AG04450 (cell line): ENCODE results near the gene MAN1B1. TPM values are rescaled to one million over a fixed set of nuclear protein-coding genes. Genes with fewer than 3 reads are reported as not detected.
"Not testable (repeated sequence)": the region's sequence is repeated elsewhere in the genome, so short reads cannot be mapped to it uniquely, and the experiment has no call there.

Experiments
- CTCF ChIA-PET: fragments of 300-600, 350-600 bp; formaldehyde crosslinking; extraction: SDS; loops from one replicate; lab custom pipeline; 2022; ENCODE audit warnings: antibody characterized with exemption, inconsistent platforms; lab: Charles Lee
- POLR2A ChIA-PET: fragments of 350-600 bp; formaldehyde crosslinking; extraction: SDS; loops from one replicate; lab custom pipeline; 2021; ENCODE audit warnings: antibody characterized with exemption, inconsistent platforms; lab: Yijun Ruan, JAX
- DNase-seq: peaks from one replicate; pipeline ENCODE4 v3.0.0-alpha.2; 2011; ENCODE audit warnings: low read depth, low spot score
- H3K27ac ChIP-seq: one replicate; pipeline ENCODE4 v1.5.1; 2012; ENCODE audit warnings: low read depth, low read length, control low read depth
- H3K27me3 ChIP-seq: one replicate; pipeline ENCODE4 v1.6.0; 2012; ENCODE audit warnings: low read length; ENCODE audit not compliant: control insufficient read depth, insufficient read depth
- H3K4me3 ChIP-seq: 2 replicates; pipeline ENCODE4 v1.5.1; 2011; ENCODE audit warnings: mild to moderate bottlenecking, low read depth, low read length, control low read depth
- H3K9me3 ChIP-seq: 2 replicates; pipeline ENCODE4 v1.5.1; 2012; ENCODE audit warnings: low read length; ENCODE audit not compliant: control insufficient read depth, insufficient read depth
- polyA plus RNA-seq: library from polyadenylated mRNA; depleted of rRNA; stranded (reverse); fragments of >200 nt; gene quantifications from 2 replicates; pipeline ENCODE4 v1.2.3, GENCODE V29; 2011
- TF ChIP-seq, protein P1 (sequence below): IDR thresholded peaks from 2 replicates; pipeline ENCODE4 v1.5.1; 2011; ENCODE audit warnings: low read depth, low read length, control low read depth, inconsistent platforms

MAN1B1 gene
- polyA plus RNA-seq, 1 experiment: 40.8 TPM

DNA sequence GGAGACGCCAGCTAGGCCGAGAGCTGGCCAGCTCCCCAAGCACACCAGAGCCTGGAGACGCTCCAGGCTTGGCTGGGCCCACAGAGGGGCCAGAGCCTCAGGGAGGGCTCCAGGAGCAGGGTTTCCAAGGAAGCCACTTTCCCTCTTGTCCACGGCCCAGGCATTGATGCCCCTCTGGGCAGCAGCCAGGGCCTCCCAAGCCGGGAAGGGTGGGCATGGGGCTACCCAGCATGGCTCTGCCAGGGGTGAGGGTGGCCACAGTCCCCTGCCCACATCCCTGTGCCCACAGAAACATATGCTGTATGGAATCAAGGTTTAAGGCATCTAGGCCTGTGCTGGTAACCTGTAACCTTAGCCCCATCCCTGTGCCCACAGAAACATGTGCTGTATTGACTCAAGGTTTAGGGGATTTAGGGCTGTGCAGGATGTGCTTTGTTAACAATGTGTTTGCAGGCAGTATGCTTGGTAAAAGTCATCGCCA, 29.3 kb downstream of the MAN1B1 start:
- no peak overlapping the region for H3K4me3 ChIP-seq
- TF ChIP-seq, protein P1, sequence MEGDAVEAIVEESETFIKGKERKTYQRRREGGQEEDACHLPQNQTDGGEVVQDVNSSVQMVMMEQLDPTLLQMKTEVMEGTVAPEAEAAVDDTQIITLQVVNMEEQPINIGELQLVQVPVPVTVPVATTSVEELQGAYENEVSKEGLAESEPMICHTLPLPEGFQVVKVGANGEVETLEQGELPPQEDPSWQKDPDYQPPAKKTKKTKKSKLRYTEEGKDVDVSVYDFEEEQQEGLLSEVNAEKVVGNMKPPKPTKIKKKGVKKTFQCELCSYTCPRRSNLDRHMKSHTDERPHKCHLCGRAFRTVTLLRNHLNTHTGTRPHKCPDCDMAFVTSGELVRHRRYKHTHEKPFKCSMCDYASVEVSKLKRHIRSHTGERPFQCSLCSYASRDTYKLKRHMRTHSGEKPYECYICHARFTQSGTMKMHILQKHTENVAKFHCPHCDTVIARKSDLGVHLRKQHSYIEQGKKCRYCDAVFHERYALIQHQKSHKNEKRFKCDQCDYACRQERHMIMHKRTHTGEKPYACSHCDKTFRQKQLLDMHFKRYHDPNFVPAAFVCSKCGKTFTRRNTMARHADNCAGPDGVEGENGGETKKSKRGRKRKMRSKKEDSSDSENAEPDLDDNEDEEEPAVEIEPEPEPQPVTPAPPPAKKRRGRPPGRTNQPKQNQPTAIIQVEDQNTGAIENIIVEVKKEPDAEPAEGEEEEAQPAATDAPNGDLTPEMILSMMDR: no peak
- ChIA-PET CTCF (interaction anchor here (1.1 kb wide), 1 partner anchor 120 kb away, joined by 4 read pairs; no protein-coding TSS in a partner anchor), POLR2A (interaction anchor here (0.5 to 0.6 kb wide), 2 partner anchors 13 to 92 kb away, joined by 3 to 6 read pairs; no protein-coding TSS in a partner anchor)
- H3K27ac ChIP-seq: no peak overlapping the region
- DNase-seq: no peak
- H3K9me3 ChIP-seq: no peaks in the 10 kb centered on the region; the same call in 1 of the 2 replicates
- H3K27me3 ChIP-seq: no peaks in the 10 kb centered on the region

DNA sequence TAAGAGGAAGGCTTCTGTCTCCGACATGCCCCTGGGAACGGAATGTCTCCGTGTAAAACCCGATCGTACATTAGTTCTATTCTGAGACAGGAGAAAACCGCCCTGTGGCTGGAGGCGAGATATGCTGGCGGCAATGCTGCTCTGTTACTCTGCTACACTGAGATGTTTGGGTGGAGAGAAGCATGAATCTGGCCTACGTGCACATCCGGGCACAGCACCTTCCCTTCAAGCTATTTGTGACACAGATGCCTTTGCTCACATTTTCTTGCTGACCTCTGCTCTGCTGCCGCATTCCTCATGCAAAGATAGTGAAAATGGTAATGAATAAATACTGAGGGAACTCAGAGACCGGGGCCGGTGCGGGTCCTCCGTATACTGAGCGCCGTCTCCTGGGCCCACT, 29.9 kb downstream of the MAN1B1 start:
- CTCF ChIA-PET: no interaction called here
- POLR2A ChIA-PET: interaction anchor here (0.6 kb wide), 1 partner anchor 13 kb away, joined by 3 read pairs; no protein-coding TSS in a partner anchor
- no peaks in the 10 kb centered on the region for H3K27me3 ChIP-seq
- H3K4me3 ChIP-seq: no peak overlapping the region
- TF ChIP-seq, protein P1: no peak
- no peak overlapping the region for H3K27ac ChIP-seq
- H3K9me3 ChIP-seq: no peaks in the 10 kb centered on the region; the same call in 1 of the 2 replicates
- DNase-seq: no peak

DNA sequence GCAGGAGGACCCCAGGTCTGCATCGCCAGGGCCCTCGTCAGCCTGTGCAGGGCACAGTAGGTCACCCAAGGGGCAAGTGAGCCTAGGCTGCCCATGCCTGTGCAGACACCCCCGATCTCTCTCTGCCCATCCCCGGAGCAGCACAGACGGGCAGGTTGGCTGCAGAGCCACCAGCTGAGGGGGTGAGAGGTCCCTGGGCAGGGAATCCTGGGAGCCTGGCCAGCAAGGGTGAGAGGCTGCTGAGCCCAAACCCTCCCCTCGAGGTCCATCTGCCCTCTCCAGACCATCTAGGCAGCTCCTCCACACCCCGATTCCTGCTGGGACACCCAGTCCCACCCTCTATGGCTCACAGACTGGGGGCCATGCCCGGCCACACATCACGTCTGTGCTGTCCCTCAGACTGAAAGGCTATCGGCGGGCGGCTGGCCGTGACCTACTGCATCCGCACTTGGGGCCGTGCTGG, 30.5 kb downstream of the MAN1B1 start:
- POLR2A ChIA-PET: no interaction called here
- CTCF ChIA-PET: interaction anchor here (1.5 kb wide), 1 partner anchor 119 kb away, joined by 3 read pairs; no protein-coding TSS in a partner anchor
- H3K4me3 ChIP-seq: no peak overlapping the region

DNA sequence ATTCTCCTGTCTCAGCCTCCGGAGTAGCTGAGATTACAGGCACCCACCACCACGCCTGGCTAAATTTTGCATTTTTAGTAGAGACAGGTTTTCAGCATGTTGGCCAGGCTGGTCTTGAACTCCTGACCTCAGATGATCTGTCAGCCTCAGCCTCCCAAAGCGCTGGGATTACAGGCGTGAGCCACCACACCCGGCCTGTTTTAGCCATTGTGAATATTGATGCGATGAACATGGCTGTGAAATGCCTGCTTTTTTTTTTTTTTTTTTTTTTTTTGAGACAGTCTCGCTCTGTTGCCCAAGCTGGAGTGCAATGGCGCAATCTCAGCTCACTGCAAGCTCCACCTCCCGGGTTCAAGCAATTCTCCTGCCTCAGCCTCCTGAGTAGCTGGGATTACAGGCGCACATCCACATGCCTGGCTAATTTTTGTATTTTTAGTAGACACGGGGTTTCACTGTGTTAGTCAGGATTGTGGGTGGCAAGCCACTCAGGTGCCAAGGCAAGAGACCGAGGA, 31.4 kb downstream of the MAN1B1 start:
- H3K9me3 ChIP-seq, H3K4me3 ChIP-seq, POLR2A ChIA-PET, H3K27me3 ChIP-seq, H3K27ac ChIP-seq, DNase-seq: not testable (repeated sequence)
- CTCF ChIA-PET: interaction anchor here (0.6 to 1.5 kb wide), 4 partner anchors 9 to 166 kb away, joined by 3 to 4 read pairs (median 4); partner anchors contain the start of gene RNF224

More for the DNA sequence above, 30.5 kb downstream of the MAN1B1 start:
- TF ChIP-seq, protein P1: no peak
- Histone ChIP-seq H3K27ac (no peak overlapping the region), H3K27me3 (no peaks in the 10 kb centered on the region), H3K9me3 (no peaks in the 10 kb centered on the region; the same call in 1 of the 2 replicates)
- DNase-seq: no peak

DNA sequence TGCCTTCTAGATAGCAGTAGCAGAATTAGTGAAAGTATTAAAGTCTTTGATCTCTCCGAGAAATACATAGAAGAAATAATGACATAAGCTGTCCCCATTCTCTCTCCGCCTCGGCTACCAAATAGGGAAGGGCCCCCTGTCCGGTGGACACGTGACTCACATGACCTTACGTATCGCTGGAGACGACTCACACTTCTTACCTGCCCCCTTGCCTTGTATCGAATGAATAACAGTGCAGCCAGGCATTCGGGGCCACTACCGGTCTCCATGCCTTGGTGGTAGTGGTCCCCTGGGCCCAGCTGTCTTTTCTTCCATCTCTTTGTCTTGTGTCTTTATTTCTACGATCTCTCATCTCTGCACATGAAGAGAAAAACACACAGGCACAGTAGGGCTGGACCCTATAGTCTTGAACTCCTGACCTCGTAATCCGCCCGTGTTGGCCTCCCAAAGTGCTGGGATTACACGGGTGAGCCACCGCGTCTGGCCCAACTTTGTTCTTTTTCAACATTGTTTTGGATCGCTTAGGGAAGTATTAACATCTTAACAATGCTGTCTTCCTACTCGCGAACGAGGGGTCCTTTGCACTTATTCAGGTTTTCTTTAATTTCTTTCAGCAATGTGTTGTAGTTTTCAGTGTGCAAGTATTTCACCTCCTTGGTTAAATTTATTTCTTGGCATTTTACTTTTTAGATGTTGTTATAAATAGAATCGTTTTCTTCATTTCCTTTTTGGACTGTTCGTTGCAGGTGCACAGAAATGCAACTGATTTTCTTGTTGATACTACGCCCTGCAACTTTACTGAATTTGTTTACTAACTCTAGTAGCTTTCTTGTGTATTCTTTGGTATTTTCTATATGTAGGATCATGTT, 35.4 kb downstream of the MAN1B1 start:
- not testable (repeated sequence) for H3K27ac ChIP-seq, H3K4me3 ChIP-seq, H3K9me3 ChIP-seq, DNase-seq, H3K27me3 ChIP-seq
- CTCF ChIA-PET: interaction anchor here (0.6 to 1.2 kb wide), 2 partner anchors 58 to 105 kb away, joined by 4 to 9 read pairs; partner anchors contain the start of gene RNF224
- POLR2A ChIA-PET: interaction anchor here (0.7 kb wide), 1 partner anchor 101 kb away, joined by 19 read pairs; no protein-coding TSS in a partner anchor

DNA sequence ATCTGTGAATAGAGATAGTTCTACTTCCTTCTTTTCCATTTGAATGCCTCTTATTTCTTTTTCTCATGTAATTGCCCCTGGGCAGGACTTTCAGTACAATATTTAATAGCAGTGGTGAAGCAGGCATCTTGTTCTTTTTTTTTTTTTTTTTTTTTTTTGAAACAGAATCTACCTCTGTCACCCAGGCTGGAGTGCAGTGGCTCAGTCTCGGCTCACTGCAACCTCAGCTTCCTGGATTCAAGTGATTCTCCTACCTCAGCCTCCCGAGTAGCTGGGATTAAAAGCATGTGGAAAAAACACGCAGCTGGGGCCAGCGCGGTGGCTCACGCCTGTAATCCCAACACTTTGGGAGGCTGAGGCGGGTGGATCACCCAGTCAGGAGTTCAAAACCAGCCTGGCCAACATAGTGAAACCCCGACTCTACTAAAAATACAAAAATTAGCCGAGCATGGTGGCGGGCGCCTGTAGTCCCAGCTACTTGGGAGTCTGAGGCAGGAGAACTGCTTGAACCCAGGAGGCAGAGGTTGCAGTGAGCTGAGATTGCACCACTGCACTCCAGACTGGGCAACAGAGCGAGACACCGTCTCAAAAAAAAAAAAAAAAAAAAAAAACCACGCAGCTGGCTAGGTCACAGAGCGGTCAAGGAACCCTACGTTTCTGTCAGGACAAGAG, 36.1 kb downstream of the MAN1B1 start:
- H3K27ac ChIP-seq, H3K4me3 ChIP-seq, H3K27me3 ChIP-seq, DNase-seq, H3K9me3 ChIP-seq: not testable (repeated sequence)
- ChIA-PET CTCF (interaction anchor here (0.6 to 0.7 kb wide), 2 partner anchors 59 to 480 kb away, joined by 3 to 9 read pairs; no protein-coding TSS in a partner anchor), POLR2A (interaction anchor here (0.6 to 0.7 kb wide), 3 partner anchors 78 to 111 kb away, joined by 6 to 19 read pairs (median 11); partner anchors contain the start of gene TPRN)
